ENCODE data around the gene SORT1. TPM values are rescaled to one million over a fixed set of nuclear protein-coding genes. Genes with fewer than 3 reads are reported as not detected.

The SORT1 gene
- total RNA-seq, 4 donors from 2014 or later = 24.8 to 124 (median 96.0) TPM

- no peak for DNase-seq
- H3K4me1 ChIP-seq = peaks cover 0 to 28% (median 6%) of the 10 kb centered on the region in 4 donors
- TF ChIP-seq POLR2A (IDR thresholded peaks at IDR 0.05) = no peak
- TF ChIP-seq, protein P1, sequence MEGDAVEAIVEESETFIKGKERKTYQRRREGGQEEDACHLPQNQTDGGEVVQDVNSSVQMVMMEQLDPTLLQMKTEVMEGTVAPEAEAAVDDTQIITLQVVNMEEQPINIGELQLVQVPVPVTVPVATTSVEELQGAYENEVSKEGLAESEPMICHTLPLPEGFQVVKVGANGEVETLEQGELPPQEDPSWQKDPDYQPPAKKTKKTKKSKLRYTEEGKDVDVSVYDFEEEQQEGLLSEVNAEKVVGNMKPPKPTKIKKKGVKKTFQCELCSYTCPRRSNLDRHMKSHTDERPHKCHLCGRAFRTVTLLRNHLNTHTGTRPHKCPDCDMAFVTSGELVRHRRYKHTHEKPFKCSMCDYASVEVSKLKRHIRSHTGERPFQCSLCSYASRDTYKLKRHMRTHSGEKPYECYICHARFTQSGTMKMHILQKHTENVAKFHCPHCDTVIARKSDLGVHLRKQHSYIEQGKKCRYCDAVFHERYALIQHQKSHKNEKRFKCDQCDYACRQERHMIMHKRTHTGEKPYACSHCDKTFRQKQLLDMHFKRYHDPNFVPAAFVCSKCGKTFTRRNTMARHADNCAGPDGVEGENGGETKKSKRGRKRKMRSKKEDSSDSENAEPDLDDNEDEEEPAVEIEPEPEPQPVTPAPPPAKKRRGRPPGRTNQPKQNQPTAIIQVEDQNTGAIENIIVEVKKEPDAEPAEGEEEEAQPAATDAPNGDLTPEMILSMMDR (IDR thresholded peaks at IDR 0.05) = no peak
These were observed 118.0 kb downstream of the SORT1 start for GRCh38 chr1:109279615-109280278.

DNA sequence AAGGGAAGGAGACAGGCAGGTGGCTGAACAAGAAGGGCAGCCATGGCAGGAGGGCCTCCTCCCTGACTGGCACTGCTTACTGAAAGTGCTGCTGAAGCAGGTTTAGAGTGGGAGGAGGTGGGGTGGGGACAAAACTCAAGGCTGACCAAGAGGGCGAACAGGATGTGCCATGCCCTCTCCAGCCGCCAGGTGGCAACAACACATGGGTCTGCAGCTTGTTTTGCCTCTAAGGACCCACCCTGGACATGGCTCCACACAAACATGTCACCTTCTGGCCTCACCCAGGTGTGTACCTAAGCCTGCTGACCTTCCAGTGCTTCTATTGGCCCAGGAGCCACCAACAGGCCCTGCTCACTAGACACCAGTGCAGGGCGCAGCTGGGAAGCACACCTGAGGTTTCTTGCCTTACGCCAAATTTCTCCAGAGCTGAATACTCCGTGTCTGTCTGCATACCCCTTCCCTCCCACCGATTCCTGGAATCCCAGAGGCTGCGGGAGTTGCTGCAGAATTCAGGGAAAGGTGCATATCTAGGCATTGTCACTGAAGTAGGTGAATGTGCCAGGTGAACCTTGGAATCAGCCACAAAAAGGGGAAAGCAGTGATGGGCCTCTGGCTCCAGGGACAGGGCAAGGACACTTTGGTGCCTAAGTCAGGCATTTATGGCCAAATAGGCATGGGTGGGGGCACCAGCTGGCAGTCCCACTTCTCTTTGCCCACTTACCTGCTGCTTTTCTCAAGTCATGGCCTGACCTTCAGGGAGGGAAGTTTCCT is 120.1 kb downstream of the SORT1 start:
- no peaks in the 10 kb centered on the region for H3K36me3 ChIP-seq
- H3K9me3 ChIP-seq = no peaks in the 10 kb centered on the region
- H3K4me1 ChIP-seq = peaks cover 0 to 34% (median 3%) of the 10 kb centered on the region in 4 donors
- H3K27ac ChIP-seq = peak overlapping the region in 3 of 4 donors; percentile 22 to 68 (median 46)
- no peaks in the 10 kb centered on the region for H3K27me3 ChIP-seq
- TF ChIP-seq, protein P1 (IDR thresholded peaks at IDR 0.05) = peak; percentile 57 to 97 (median 90)
- peak in 1 of 2 donors; percentile 35 for TF ChIP-seq POLR2A (IDR thresholded peaks at IDR 0.05)
- no peak overlapping the region for H3K4me3 ChIP-seq
- peak; percentile 69 to 93 (median 92) for DNase-seq

More at GRCh38 chr1:109279615-109280278, 118.0 kb downstream of the SORT1 start:
- Histone ChIP-seq H3K27me3 (no peaks in the 10 kb centered on the region), H3K36me3 (no peaks in the 10 kb centered on the region), H3K27ac (no peak overlapping the region), H3K4me3 (no peak overlapping the region), H3K9me3 (no peaks in the 10 kb centered on the region)

- Histone ChIP-seq H3K27me3 (no peaks in the 10 kb centered on the region), H3K27ac (no peak overlapping the region), H3K36me3 (no peaks in the 10 kb centered on the region), H3K4me1 (peaks cover 0 to 23% (median 2%) of the 10 kb centered on the region in 4 donors), H3K9me3 (no peaks in the 10 kb centered on the region), H3K4me3 (no peak overlapping the region)
- TF ChIP-seq, protein P1 (IDR thresholded peaks at IDR 0.05) = no peak
- no peak for TF ChIP-seq POLR2A (IDR thresholded peaks at IDR 0.05)
- DNase-seq = no peak
These were observed 121.9 kb downstream of the SORT1 start for GRCh38 chr1:109275706-109276345.

DNA sequence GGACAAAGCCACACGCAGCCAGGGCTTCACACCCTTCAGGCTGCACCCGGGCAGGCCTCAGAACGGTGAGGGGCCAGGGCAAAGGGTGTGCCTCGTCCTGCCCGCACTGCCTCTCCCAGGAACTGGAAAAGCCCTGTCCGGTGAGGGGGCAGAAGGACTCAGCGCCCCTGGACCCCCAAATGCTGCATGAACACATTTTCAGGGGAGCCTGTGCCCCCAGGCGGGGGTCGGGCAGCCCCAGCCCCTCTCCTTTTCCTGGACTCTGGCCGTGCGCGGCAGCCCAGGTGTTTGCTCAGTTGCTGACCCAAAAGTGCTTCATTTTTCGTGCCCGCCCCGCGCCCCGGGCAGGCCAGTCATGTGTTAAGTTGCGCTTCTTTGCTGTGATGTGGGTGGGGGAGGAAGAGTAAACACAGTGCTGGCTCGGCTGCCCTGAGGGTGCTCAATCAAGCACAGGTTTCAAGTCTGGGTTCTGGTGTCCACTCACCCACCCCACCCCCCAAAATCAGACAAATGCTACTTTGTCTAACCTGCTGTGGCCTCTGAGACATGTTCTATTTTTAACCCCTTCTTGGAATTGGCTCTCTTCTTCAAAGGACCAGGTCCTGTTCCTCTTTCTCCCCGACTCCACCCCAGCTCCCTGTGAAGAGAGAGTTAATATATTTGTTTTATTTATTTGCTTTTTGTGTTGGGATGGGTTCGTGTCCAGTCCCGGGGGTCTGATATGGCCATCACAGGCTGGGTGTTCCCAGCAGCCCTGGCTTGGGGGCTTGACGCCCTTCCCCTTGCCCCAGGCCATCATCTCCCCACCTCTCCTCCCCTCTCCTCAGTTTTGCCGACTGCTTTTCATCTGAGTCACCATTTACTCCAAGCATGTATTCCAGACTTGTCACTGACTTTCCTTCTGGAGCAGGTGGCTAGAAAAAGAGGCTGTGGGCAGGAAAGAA is 122.9 kb downstream of the SORT1 start:
- peaks cover 0 to 23% (median 2%) of the 10 kb centered on the region in 4 donors for H3K4me1 ChIP-seq
- H3K36me3 ChIP-seq = no peaks in the 10 kb centered on the region
- no peaks in the 10 kb centered on the region for H3K9me3 ChIP-seq
- peak in 2 of 3 donors; percentile 64 to 66 for DNase-seq
- no peak overlapping the region for H3K4me3 ChIP-seq
- no peaks in the 10 kb centered on the region for H3K27me3 ChIP-seq
- H3K27ac ChIP-seq = peak overlapping the region in 1 of 4 donors; percentile 15
- TF ChIP-seq, protein P1 (IDR thresholded peaks at IDR 0.05) = no peak
- no peak for TF ChIP-seq POLR2A (IDR thresholded peaks at IDR 0.05)

Measured in Peyer's patch (tissue), 4 donors.